Measurements from ENCODE around the gene STRN.
A peak's percentile ranks its signal among the peaks of the same experiment; 100 is the strongest.
"Not testable (repeated sequence)": the region's sequence is repeated elsewhere in the genome, so short reads cannot be mapped to it uniquely, and the experiment has no call there.

Gene STRN, protein sequence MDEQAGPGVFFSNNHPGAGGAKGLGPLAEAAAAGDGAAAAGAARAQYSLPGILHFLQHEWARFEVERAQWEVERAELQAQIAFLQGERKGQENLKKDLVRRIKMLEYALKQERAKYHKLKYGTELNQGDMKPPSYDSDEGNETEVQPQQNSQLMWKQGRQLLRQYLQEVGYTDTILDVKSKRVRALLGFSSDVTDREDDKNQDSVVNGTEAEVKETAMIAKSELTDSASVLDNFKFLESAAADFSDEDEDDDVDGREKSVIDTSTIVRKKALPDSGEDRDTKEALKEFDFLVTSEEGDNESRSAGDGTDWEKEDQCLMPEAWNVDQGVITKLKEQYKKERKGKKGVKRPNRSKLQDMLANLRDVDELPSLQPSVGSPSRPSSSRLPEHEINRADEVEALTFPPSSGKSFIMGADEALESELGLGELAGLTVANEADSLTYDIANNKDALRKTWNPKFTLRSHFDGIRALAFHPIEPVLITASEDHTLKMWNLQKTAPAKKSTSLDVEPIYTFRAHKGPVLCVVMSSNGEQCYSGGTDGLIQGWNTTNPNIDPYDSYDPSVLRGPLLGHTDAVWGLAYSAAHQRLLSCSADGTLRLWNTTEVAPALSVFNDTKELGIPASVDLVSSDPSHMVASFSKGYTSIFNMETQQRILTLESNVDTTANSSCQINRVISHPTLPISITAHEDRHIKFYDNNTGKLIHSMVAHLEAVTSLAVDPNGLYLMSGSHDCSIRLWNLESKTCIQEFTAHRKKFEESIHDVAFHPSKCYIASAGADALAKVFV

DNA sequence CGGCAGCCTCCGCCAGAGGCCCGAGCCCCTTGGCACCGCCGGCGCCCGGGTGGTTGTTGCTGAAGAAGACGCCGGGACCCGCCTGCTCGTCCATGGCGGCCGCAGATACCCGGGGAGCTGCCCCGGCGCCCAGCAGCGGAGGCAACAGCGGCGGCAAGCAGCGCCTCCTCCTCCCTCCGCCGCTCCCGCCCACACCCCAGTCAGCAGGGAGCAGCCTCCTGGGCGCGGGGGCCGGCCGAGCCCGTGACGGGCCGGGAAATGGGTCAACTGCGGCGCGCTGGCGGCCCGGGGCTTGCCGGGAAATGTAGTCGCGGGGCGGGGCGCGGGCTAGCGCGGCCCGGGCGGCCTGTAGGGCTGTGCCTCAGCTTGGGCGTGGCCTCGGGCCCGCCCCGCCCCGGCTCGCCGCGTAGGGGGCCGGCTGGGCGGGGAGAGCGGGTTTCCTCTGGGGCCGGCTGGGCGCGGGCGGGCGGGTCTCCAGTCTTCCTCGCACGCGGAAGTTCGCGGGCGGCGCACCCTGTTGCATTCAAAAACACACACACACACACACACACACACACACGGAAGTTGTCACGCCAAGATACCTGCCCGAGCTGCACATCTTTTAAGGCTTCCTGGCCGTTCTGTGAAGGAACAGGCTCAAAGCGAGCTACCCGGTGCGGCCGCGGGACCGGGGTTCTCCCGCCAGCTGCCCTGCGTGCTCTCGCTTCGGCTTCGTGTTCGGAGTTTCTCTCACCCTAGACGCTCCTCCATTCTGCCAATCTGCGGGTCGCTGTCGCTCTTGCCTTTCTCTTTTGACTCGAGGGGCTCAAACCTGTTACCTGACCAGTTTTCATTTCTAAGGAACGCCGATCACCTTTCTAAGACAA is at the start of gene STRN:
Gene STRN (minus strand): TSS at position 167 of the 866 bp plus-strand sequence. CDS start 73 bp downstream, at position 94.
- H3K9me3 Mint-ChIP-seq, result no peaks in the 10 kb centered on the region
- peaks cover 12% of the 10 kb centered on the region for H3K36me3 Mint-ChIP-seq (ENCODE audit: low read depth)
- H3K27me3 Mint-ChIP-seq (ENCODE audit: low read depth), result no peaks in the 10 kb centered on the region
- peaks cover 38% of the 10 kb centered on the region for H3K4me1 Mint-ChIP-seq (ENCODE audit: low read depth)
- H3K4me3 Mint-ChIP-seq, result peak within 1 kb of the TSS; percentile 99
- peak within 1 kb of the TSS; percentile 92 for H3K27ac Mint-ChIP-seq

DNA sequence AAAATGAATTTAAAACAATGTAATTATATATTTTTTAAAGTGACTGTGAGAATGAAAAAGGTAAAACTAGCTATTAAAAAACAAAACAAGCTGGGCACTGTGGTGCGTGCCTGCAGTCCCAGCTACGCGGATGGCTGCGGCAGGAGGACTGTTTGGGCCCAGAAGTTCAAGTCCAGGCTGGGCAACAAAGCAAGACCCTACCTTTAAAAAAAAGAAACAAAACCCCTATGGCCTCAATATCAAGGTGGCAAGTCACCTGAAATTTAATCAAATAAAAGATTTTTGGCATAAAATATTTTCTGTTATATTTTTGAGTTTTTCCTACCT is 46.9 kb upstream of the STRN start:
- Mint-ChIP-seq H3K9me3 (no peaks in the 10 kb centered on the region), H3K27ac (no peak overlapping the region), H3K36me3 (ENCODE audit: low read depth) (peaks cover 35% of the 10 kb centered on the region), H3K4me3 (no peak overlapping the region), H3K4me1 (ENCODE audit: low read depth) (peaks cover 10% of the 10 kb centered on the region), H3K27me3 (ENCODE audit: low read depth) (no peaks in the 10 kb centered on the region)

DNA sequence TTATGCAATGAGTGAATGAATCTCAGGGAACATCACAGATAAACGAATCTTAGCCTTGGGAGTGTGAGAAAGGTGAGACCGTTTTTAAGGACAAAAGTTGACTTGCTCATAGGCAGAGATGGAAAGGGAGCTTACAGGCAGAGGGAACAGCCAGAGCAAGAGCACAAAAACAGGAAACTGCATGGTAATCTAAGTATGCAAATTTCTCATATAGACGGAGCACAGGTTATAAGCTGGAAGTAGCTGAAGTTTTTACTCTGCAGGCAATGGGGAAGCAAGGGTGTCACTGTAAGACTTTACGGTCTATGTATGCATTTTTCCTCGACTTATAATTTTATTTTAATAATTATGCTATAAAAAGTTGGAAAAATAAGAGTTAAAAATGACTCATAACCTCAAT is 44.8 kb upstream of the STRN start:
- H3K27ac Mint-ChIP-seq, result no peak overlapping the region

DNA sequence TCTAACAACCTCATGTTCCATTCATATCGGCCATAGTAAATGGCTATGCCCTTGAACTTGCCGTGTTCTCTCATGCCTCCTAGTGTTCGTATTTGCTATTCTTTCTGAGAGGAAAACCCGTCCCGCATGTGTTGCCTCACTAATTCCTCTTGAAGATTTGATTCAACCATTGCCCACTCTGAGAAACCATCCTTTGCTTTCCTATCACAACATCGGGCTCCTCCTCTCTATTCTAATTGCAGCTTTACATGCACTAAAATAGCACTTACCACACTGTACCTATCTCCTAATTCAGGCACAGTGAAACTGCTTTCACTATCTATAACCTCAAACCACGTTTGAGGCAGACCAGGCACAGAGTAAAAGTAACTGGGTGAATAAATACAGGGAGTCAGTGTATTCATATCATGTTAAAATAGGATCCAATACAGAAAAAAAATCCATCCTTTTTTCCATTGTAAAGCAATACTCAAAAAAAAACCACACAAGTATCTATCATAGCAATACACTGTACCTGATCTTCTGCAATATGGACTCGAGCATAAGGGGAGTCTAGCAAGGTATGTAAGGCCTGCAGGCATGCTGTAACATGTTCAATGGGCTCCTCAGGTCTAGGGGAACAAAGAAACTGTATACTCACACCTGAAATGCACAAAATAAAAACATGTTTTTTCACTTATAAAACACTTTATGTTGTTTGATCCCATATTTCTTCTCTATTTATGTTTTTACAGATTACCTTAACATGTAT is 39.0 kb upstream of the STRN start:
- Mint-ChIP-seq H3K9me3 (no peaks in the 10 kb centered on the region), H3K4me3 (peak overlapping the region; percentile 14), H3K36me3 (ENCODE audit: low read depth) (peaks cover 37% of the 10 kb centered on the region), H3K27me3 (ENCODE audit: low read depth) (no peaks in the 10 kb centered on the region), H3K4me1 (ENCODE audit: low read depth) (peaks cover 9% of the 10 kb centered on the region), H3K27ac (no peak overlapping the region)

More for the DNA sequence above, 44.8 kb upstream of the STRN start:
- no peaks in the 10 kb centered on the region for H3K9me3 Mint-ChIP-seq
- H3K4me3 Mint-ChIP-seq, result no peak overlapping the region
- peaks cover 32% of the 10 kb centered on the region for H3K36me3 Mint-ChIP-seq (ENCODE audit: low read depth)
- peaks cover 10% of the 10 kb centered on the region for H3K4me1 Mint-ChIP-seq (ENCODE audit: low read depth)
- no peaks in the 10 kb centered on the region for H3K27me3 Mint-ChIP-seq (ENCODE audit: low read depth)

DNA sequence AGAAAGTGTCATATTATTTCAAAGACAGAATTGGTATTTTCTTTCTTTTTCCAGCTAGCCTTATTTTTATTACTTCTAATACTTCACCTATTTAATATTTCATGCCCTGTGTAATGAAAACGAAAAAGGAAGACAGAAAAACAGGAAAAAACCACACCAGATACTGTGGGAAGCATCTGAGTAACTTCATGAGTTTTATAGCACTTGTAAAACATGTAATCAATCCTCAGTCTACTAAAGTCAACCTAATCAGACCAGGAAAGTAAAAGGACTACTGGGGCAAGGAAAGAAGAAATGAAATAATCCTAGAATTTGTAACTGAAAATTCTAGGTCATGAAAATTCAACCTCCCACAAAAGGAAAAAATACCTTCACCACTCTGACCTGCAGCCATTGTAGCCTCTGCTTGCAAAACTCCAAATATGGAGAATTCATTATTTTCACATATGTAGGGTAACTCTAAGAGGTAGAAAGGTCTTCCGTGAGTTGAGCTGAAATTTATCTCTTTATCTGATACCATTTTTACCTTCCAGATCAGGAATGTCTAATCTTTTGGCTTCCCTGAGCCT is 34.7 kb upstream of the STRN start:
- no peak overlapping the region for H3K27ac Mint-ChIP-seq
- peaks cover 40% of the 10 kb centered on the region for H3K36me3 Mint-ChIP-seq (ENCODE audit: low read depth)
- H3K9me3 Mint-ChIP-seq, result no peaks in the 10 kb centered on the region
- H3K27me3 Mint-ChIP-seq (ENCODE audit: low read depth), result no peaks in the 10 kb centered on the region
- no peak overlapping the region for H3K4me3 Mint-ChIP-seq
- peaks cover 9% of the 10 kb centered on the region for H3K4me1 Mint-ChIP-seq (ENCODE audit: low read depth)

DNA sequence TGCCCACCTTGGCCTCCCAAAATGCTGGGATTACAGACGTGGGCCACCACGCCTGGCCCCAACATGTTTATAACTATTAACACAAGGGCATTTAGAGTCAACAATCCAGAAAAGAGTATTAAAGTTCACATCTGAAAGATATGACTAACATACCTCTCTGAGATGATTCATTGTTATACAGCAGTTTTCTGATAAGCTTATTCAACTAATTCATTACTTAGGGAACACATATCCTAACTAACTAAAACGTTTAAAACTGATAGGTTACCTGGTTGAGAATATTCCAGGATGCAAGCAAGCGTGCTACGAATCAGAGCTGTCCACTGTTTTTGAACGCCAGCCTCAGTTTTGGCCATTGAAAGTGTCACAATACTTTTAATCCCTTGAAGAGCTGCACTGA is 34.0 kb upstream of the STRN start:
- Mint-ChIP-seq H3K36me3 (ENCODE audit: low read depth) (peaks cover 37% of the 10 kb centered on the region), H3K27me3 (ENCODE audit: low read depth) (no peaks in the 10 kb centered on the region), H3K27ac (no peak overlapping the region), H3K4me1 (ENCODE audit: low read depth) (peaks cover 6% of the 10 kb centered on the region), H3K4me3 (no peak overlapping the region), H3K9me3 (no peaks in the 10 kb centered on the region)

DNA sequence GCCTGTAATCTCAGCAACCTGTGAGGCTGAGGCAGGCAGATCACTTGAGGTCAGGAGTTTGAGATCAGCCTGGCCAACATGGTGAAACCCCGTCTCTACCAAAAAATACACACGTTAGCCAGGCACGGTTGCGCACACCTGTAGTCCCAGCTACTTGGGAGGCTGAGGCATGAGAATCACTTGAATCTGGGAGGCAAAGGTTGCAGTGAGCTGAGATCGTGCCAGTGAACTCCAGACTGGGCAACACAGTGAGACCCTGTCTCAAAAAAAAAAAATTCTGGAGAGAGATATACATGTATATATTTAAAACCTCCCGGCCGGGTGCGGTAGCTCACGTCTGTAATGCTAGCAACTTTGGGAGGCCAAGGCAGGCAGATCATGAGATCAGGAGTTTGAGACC is 33.1 kb upstream of the STRN start:
- not testable (repeated sequence) for H3K27me3 Mint-ChIP-seq (ENCODE audit: low read depth); H3K9me3 Mint-ChIP-seq; H3K4me3 Mint-ChIP-seq; H3K4me1 Mint-ChIP-seq (ENCODE audit: low read depth); H3K27ac Mint-ChIP-seq
- H3K36me3 Mint-ChIP-seq (ENCODE audit: low read depth), result peaks cover 28% of the 10 kb centered on the region

DNA sequence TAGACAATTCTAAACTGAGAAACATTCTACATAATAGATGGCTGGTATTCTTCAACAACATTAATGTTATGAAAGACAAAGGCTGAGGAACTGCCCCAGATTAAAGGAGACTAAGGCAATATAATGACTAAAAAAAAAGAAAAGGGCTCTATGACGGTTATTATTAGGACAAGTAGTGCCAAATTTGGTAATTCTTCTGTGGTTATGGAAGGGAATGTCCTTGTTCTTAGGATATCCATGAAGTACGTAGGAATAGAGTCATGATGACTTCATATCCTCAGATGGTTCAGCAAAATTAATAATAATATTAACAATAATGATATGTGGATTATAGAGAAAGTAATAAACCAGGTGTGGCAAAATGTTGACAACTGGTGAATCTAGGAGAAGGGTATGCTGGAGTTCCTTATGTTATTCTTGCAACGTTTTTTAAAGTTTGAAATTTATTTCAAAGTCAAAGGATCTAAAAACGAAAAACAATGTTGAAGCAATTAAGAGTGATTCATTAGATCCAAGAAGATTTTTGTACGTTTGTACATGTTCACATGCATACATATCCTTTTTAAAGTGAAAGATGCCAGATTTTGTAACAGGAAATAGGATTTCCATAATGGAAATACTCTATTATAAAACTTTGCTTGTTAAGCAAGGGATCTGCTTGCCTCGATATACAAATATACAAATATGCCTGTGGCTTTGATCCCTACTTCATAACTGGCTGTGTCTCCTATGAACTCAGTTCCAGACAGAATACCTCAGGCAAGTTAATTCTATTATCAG is 27.7 kb upstream of the STRN start:
- Mint-ChIP-seq H3K27me3 (ENCODE audit: low read depth) (no peaks in the 10 kb centered on the region), H3K4me1 (ENCODE audit: low read depth) (no peaks in the 10 kb centered on the region), H3K4me3 (no peak overlapping the region), H3K36me3 (ENCODE audit: low read depth) (peaks cover 17% of the 10 kb centered on the region), H3K9me3 (peaks cover 3% of the 10 kb centered on the region), H3K27ac (no peak overlapping the region)

DNA sequence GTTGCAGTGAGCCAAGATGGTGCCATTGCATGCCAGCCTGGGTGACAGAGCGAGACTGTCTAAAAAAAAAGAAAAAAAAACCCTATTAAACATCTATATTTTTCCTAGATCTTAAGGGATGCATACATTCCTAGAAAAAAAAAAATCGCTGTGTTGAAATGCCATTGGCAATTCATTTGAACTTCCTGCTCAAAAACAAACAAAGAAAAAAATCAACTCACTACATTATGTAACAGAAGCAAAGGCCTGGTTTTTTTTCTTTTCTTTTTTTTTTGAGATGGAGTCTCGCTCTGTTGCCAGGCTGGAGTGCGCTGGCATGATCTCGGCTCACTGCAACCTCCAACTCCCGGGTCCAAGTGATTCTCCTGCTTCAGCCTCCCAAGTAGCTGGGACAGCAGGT is 21.7 kb upstream of the STRN start:
- H3K27me3 Mint-ChIP-seq (ENCODE audit: low read depth), result no peaks in the 10 kb centered on the region
- H3K9me3 Mint-ChIP-seq, result peaks cover 3% of the 10 kb centered on the region
- H3K4me1 Mint-ChIP-seq (ENCODE audit: low read depth), result no peaks in the 10 kb centered on the region
- H3K36me3 Mint-ChIP-seq (ENCODE audit: low read depth), result peaks cover 14% of the 10 kb centered on the region
- H3K4me3 Mint-ChIP-seq, result no peak overlapping the region
- no peak overlapping the region for H3K27ac Mint-ChIP-seq

DNA sequence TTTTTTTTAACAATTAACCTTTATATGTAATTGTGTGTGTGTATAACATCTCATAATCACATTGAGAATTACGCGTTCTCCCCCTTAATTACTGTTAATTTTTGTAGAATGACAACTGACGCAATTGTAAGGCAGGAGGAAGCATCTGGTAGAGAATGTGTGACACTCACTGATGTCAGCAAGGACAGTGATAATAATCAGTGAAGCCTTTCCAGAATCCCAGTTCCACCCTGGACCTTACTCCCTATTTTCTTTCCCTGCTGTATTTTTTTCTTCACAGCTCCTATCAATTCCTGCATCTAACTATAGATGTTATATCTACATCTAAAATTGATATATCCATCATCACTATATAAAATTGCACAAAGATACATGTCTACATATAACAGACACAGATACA is 16.1 kb upstream of the STRN start:
- Mint-ChIP-seq H3K4me1 (ENCODE audit: low read depth) (no peaks in the 10 kb centered on the region), H3K27me3 (ENCODE audit: low read depth) (no peaks in the 10 kb centered on the region), H3K36me3 (ENCODE audit: low read depth) (peaks cover 12% of the 10 kb centered on the region), H3K9me3 (no peaks in the 10 kb centered on the region), H3K4me3 (no peak overlapping the region), H3K27ac (no peak overlapping the region)

DNA sequence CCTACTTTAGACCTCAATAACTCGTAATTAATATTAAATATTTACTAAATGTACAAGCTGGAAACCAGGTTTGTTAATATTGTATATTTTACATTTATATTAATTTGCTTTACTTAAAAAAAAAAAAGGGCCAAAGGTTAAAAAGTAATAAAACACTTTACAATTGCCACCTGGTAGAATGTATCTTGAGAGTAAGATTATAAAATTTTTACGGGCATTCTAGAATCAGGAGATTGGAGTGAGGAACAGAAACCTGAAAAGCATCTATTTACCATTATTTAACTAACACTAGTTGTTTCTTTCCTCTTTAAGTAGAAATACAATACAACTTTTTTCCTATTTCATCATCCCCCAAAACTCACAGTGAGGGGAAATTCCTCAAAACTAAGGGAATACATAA is 15.6 kb upstream of the STRN start:
- H3K36me3 Mint-ChIP-seq (ENCODE audit: low read depth), result peaks cover 12% of the 10 kb centered on the region
- no peak overlapping the region for H3K4me3 Mint-ChIP-seq
- no peaks in the 10 kb centered on the region for H3K27me3 Mint-ChIP-seq (ENCODE audit: low read depth)
- H3K4me1 Mint-ChIP-seq (ENCODE audit: low read depth), result no peaks in the 10 kb centered on the region
- no peak overlapping the region for H3K27ac Mint-ChIP-seq
- H3K9me3 Mint-ChIP-seq, result no peaks in the 10 kb centered on the region

DNA sequence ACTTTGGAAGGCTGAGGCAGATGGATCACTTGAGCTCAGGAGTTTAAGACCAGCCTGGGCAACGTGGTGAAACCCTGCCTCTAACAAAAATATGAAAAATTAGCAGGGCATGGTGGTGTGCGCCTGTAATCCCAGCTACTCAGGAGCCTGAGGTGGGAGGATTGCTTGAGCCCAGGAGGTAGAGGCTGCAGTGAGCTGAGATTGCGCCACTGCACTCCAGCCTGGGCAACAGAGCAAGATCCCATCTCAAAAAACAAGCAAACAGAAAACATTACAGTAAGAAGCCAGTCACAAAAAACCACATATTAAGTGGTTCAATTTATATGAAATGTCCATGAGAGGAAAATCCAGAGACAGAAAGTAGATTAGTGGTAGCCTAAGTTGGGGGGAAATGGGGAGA is 12.7 kb upstream of the STRN start:
- not testable (repeated sequence) for H3K4me1 Mint-ChIP-seq (ENCODE audit: low read depth); H3K27me3 Mint-ChIP-seq (ENCODE audit: low read depth); H3K4me3 Mint-ChIP-seq; H3K27ac Mint-ChIP-seq; H3K36me3 Mint-ChIP-seq (ENCODE audit: low read depth); H3K9me3 Mint-ChIP-seq

DNA sequence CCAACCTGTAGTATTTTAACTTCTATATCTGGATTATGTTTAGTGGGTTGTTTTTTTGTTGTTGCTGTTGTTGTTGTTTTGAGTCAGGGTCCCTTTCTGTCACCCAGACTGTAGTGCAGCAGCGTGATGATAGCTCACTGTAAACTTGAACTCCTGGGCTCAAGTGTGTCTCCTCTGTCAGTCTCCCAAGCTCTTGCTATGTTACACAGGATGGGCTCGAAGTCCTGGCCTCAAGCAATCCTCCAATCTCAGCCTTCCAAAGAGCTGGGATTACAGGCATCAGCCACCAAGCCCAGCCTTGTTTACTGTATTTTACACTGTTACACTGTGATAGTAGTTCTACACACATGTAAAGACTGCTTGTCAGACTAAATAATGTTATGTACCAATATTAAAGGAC is 9.7 kb upstream of the STRN start:
- H3K4me3 Mint-ChIP-seq, result no peak overlapping the region
- no peak overlapping the region for H3K27ac Mint-ChIP-seq
- no peaks in the 10 kb centered on the region for H3K9me3 Mint-ChIP-seq
- peaks cover 3% of the 10 kb centered on the region for H3K27me3 Mint-ChIP-seq (ENCODE audit: low read depth)
- peaks cover 8% of the 10 kb centered on the region for H3K36me3 Mint-ChIP-seq (ENCODE audit: low read depth)
- peaks cover 2% of the 10 kb centered on the region for H3K4me1 Mint-ChIP-seq (ENCODE audit: low read depth)

Data from T-helper 1 cell treated with Interleukin-12 subunit alpha and Interleukin-12 subunit beta and Interleukin-4 antibody, amounts not matched to agents 30 μg/mL and 1 μg/mL, for 36 hours (primary cell).